HCT116 (cell line): ENCODE measurements around the gene ABL1. TPM values are rescaled to one million over a fixed set of nuclear protein-coding genes. Genes with fewer than 3 reads are reported as not detected.

Experiments
- ATAC-seq: fragments of 200-7000 bp; cut with Tn5 transposase; 2 replicates; pipeline ENCODE4 v1.9.1; 2020; ENCODE audit warnings: mild to moderate bottlenecking, moderate library complexity
- BruUV-seq: library from RNA; stranded (reverse); fragments of 400-500 nt; replicated peaks from 2 replicates; lab custom pipeline; 2021; lab: Mats Ljungman, UMichigan
- CTCF ChIA-PET: fragments of 300-600 bp; sonication (Branson Sonifier 250); formaldehyde crosslinking; loops from one replicate; lab custom pipeline; 2021; ENCODE audit warnings: antibody characterized with exemption; lab: Charles Lee
- POLR2A ChIA-PET: fragments of 300-600, 350-600 bp; sonication (Branson Sonifier 250); formaldehyde crosslinking; loops from one replicate; lab custom pipeline; 2021; ENCODE audit warnings: antibody characterized with exemption; lab: Charles Lee
- RAD21 ChIA-PET, 2 experiments: fragments of 300-600 bp; sonication (Branson Sonifier 250); formaldehyde crosslinking; loops; one replicate each; lab custom pipeline; 2023; ENCODE audit warnings: low total read pairs in 2 of 2; ENCODE audit not compliant: uncharacterized antibody in 2 of 2, unreplicated experiment in 2 of 2, low non-redundant PET in 1 of 2; lab: Charles Lee
- DNase-seq: peaks from one replicate; pipeline ENCODE4 v3.0.0-alpha.2; 2010; ENCODE audit warnings: low read depth, low spot score
- H2AFZ ChIP-seq: fragments of 200-600 bp; shearing (Covaris generic), sonication (generic); 2 replicates; pipeline ENCODE4 v1.6.1; 2017; ENCODE audit warnings: low read depth, mixed run types, mixed read lengths, antibody characterized with exemption, low read length; ENCODE audit not compliant: poor library complexity, severe bottlenecking
- H3K27ac ChIP-seq: 2 replicates; pipeline ENCODE4 v1.5.1; 2012; ENCODE audit warnings: low read depth, low read length
- H3K27me3 ChIP-seq: fragments of 200-600 bp; sonication (generic); 2 replicates; pipeline ENCODE4 v1.6.1; 2016; ENCODE audit warnings: mixed run types, low read length, mixed read lengths; ENCODE audit not compliant: insufficient read depth
- H3K36me3 ChIP-seq, 2 experiments: fragments of 200-500 bp in 1 of 2; fragments of 200-600 bp in 1 of 2; sonication (Bioruptor generic) in 1 of 2; sonication (generic) in 1 of 2; 2 replicates each; pipeline versions ENCODE4 v1.5.1 to v1.6.1; 2014 to 2016; ENCODE audit warnings: low read length in 2 of 2, inconsistent platforms in 1 of 2, mixed read lengths in 1 of 2, mixed run types in 1 of 2; ENCODE audit not compliant: insufficient read depth in 2 of 2, control insufficient read depth in 1 of 2
- H3K4me1 ChIP-seq, 2 experiments: fragments of 200-600 bp in 1 of 2; sonication (generic) in 1 of 2; 2 replicates each; pipeline versions ENCODE4 v1.5.1 to v1.6.1; 2012 to 2017; ENCODE audit warnings: low read length in 2 of 2, inconsistent platforms in 1 of 2, mild to moderate bottlenecking in 1 of 2, mixed read lengths in 1 of 2, mixed run types in 1 of 2, moderate library complexity in 1 of 2; ENCODE audit not compliant: insufficient read depth in 2 of 2, control insufficient read depth in 1 of 2
- H3K4me2 ChIP-seq: fragments of 200-600 bp; sonication (generic); 2 replicates; pipeline ENCODE4 v1.6.1; 2017; ENCODE audit warnings: mixed run types, low read length, mixed read lengths
- H3K4me3 ChIP-seq, 2 experiments: fragments of 200-600 bp in 1 of 2; sonication (generic) in 1 of 2; replicated peaks in 1 of 2; 2 replicates each; pipeline ENCODE4 v1.5.1; 2011 to 2016; ENCODE audit warnings: low read length in 2 of 2, control low read depth in 1 of 2, low read depth in 1 of 2, mild to moderate bottlenecking in 1 of 2, mixed read lengths in 1 of 2, mixed run types in 1 of 2
- H3K79me2 ChIP-seq: fragments of 200-600 bp; sonication (generic); 2 replicates; pipeline ENCODE4 v1.6.1; 2017; ENCODE audit warnings: mild to moderate bottlenecking, mixed run types, low read length, moderate library complexity, mixed read lengths; ENCODE audit not compliant: insufficient read depth
- H3K9ac ChIP-seq: fragments of 200-600 bp; sonication (generic); 2 replicates; pipeline ENCODE4 v1.6.1; 2016; ENCODE audit warnings: low read length, mixed read lengths
- H3K9me2 ChIP-seq: fragments of 200-600 bp; sonication (generic), shearing (Covaris generic); 2 replicates; pipeline ENCODE4 v1.6.1; 2017; ENCODE audit warnings: mixed run types, mild to moderate bottlenecking, moderate library complexity; ENCODE audit not compliant: insufficient read depth
- H3K9me3 ChIP-seq, 2 experiments: fragments of 200-500 bp in 1 of 2; fragments of 200-600 bp in 1 of 2; sonication (Bioruptor generic) in 1 of 2; sonication (generic) in 1 of 2; 2 replicates each; pipeline ENCODE4 v1.6.1; 2014 to 2017; ENCODE audit warnings: low read length in 2 of 2, mixed read lengths in 2 of 2, inconsistent platforms in 1 of 2, low read depth in 1 of 2, mild to moderate bottlenecking in 1 of 2, mixed run types in 1 of 2, moderate library complexity in 1 of 2; ENCODE audit not compliant: control insufficient read depth in 1 of 2, insufficient read depth in 1 of 2
- H4K20me1 ChIP-seq: fragments of 200-600 bp; sonication (generic), shearing (Covaris generic); 2 replicates; pipeline ENCODE4 v1.6.1; 2017; ENCODE audit warnings: mixed run types, mild to moderate bottlenecking, moderate library complexity; ENCODE audit not compliant: insufficient read depth
- EZH2 ChIP-seq: fragments of 200-600 bp; sonication (generic); IDR thresholded peaks from 2 replicates; pipeline ENCODE4 v1.6.1; 2017; ENCODE audit warnings: antibody characterized with exemption, mixed run types
- REST ChIP-seq: IDR thresholded peaks from 2 replicates; pipeline ENCODE4 v1.6.1; 2012; ENCODE audit warnings: low read depth
- ZFX ChIP-seq: fragments of 450-650 bp; IDR thresholded peaks from 2 replicates; pipeline ENCODE4 v1.6.1; 2017
- intact Hi-C: fragments of 100-400 bp; cut with micrococcal nuclease; formaldehyde crosslinking; loops from 2 replicates; pipeline ENCODE4 v1.10.0; 2022
- total RNA-seq: library from RNA; stranded (reverse); gene quantifications from one replicate; pipeline ENCODE4 v1.2.1, GENCODE V29; 2021; ENCODE audit not compliant: unreplicated experiment
- TF ChIP-seq, protein P1 (sequence below), 3 experiments: fragments of 200-600 bp in 1 of 3; sonication (generic) in 1 of 3; IDR thresholded peaks in 2 of 3; conservative IDR thresholded peaks in 1 of 3; 2 replicates each; pipeline ENCODE4 v1.5.1; 2012 to 2017; ENCODE audit warnings: low read depth in 2 of 3, low read length in 2 of 3, antibody characterized with exemption in 1 of 3, borderline replicate concordance in 1 of 3, control low read depth in 1 of 3, mild to moderate bottlenecking in 1 of 3, mixed read lengths in 1 of 3, mixed run types in 1 of 3, moderate library complexity in 1 of 3; ENCODE audit not compliant: insufficient read depth in 1 of 3

ABL1 gene
- total RNA-seq, 1 experiment from 2014 or later = 54.7 TPM

- no peak for DNase-seq
- Histone ChIP-seq H3K27me3 (no peaks in the 10 kb centered on the region), H3K4me2 (no peak overlapping the region), H3K36me3 (peaks cover 3 to 18% of the 10 kb centered on the region in 2 experiments), H3K27ac (no peak overlapping the region), H3K9ac (no peak overlapping the region), H3K4me3 (no peak overlapping the region)
- CTCF ChIA-PET = interaction anchor here (1.0 to 1.2 kb wide), 2 partner anchors 12 to 154 kb away, joined by 3 to 6 read pairs; no protein-coding TSS in a partner anchor
- no peak for TF ChIP-seq REST
- TF ChIP-seq ZFX = no peak
- TF ChIP-seq, protein P1, sequence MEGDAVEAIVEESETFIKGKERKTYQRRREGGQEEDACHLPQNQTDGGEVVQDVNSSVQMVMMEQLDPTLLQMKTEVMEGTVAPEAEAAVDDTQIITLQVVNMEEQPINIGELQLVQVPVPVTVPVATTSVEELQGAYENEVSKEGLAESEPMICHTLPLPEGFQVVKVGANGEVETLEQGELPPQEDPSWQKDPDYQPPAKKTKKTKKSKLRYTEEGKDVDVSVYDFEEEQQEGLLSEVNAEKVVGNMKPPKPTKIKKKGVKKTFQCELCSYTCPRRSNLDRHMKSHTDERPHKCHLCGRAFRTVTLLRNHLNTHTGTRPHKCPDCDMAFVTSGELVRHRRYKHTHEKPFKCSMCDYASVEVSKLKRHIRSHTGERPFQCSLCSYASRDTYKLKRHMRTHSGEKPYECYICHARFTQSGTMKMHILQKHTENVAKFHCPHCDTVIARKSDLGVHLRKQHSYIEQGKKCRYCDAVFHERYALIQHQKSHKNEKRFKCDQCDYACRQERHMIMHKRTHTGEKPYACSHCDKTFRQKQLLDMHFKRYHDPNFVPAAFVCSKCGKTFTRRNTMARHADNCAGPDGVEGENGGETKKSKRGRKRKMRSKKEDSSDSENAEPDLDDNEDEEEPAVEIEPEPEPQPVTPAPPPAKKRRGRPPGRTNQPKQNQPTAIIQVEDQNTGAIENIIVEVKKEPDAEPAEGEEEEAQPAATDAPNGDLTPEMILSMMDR (IDR thresholded peaks at IDR 0.05 in 2 of 3, conservative IDR thresholded peaks at IDR 0.05 in 1 of 3; ENCODE audit: borderline replicate concordance in 1 of 3, insufficient read depth in 1 of 3, low read depth in 2 of 3, low read length in 2 of 3) = 0 out of 6 replicates have a peak, but pooled peaks of 1 of the 3 experiments have one; percentile 12
- no peak for TF ChIP-seq EZH2
- TF ChIP-seq, all 23 proteins: peak for 1
- H4K20me1 ChIP-seq = no peaks in the 10 kb centered on the region
- no peak overlapping the region for H2AFZ ChIP-seq
- intact Hi-C loops = no loop called here
- peaks cover 0 to 8% of the 10 kb centered on the region in 2 experiments; a peak in 1 of 4 replicates for H3K4me1 ChIP-seq
- H3K79me2 ChIP-seq = peaks cover 38% of the 10 kb centered on the region
- RAD21 ChIA-PET = no interaction called here
- no peaks in the 10 kb centered on the region for H3K9me2 ChIP-seq
- H3K9me3 ChIP-seq = no peaks in the 10 kb centered on the region
- BruUV-seq = no TSS peak
- ATAC-seq = no peak
- POLR2A ChIA-PET = no interaction called here
Observed at GRCh38 chr9:130854835-130855234, 19.8 kb downstream of the ABL1 start.
